NCI-H1105 (cell line): ENCODE results near the gene CPNE4.
A peak's percentile ranks its signal among the peaks of the same experiment; 100 is the strongest.
"Not testable (repeated sequence)": the region's sequence is repeated elsewhere in the genome, so short reads cannot be mapped to it uniquely, and the experiment has no call there.

ENCODE experiments used
- DNase-seq: peaks from one replicate; lab custom pipeline; 2025; lab: John Stamatoyannopoulos, UW

CPNE4 gene

GRCh38 chr3:131535131-131535530, 499.7 kb downstream of the CPNE4 start:
- no peak for DNase-seq

- no peak for DNase-seq
These were observed 502.2 kb downstream of the CPNE4 start for GRCh38 chr3:131532645-131533044.

- no peak for DNase-seq
These were observed 504.0 kb downstream of the CPNE4 start for GRCh38 chr3:131530843-131531242.

GRCh38 chr3:131530388-131530787, 504.4 kb downstream of the CPNE4 start:
- no peak for DNase-seq

- no peak for DNase-seq
These were observed 507.9 kb downstream of the CPNE4 start for GRCh38 chr3:131526801-131527347.

GRCh38 chr3:131518680-131519079, 516.1 kb downstream of the CPNE4 start:
- DNase-seq: no peak

- no peak for DNase-seq
These were observed 529.4 kb downstream of the CPNE4 start for GRCh38 chr3:131505421-131505820.

- no peak for DNase-seq
These were observed 531.5 kb downstream of the CPNE4 start for GRCh38 chr3:131503320-131503635.

- DNase-seq: peak; percentile 94
These were observed 532.1 kb downstream of the CPNE4 start, which contains the start of gene MRPL3 for GRCh38 chr3:131502530-131503319. Gene MRPL3 (minus strand): TSS chr3:131502971. CDS start chr3:131502821, 150 bp downstream.

- no peak for DNase-seq
These were observed 532.9 kb downstream of the CPNE4 start for GRCh38 chr3:131501949-131502348.

- DNase-seq: no peak
These were observed 540.1 kb downstream of the CPNE4 start for GRCh38 chr3:131494706-131495105.

- DNase-seq: no peak
These were observed 543.0 kb downstream of the CPNE4 start for GRCh38 chr3:131491775-131492174.

GRCh38 chr3:131491084-131491483, 543.7 kb downstream of the CPNE4 start:
- DNase-seq: no peak

- not testable (repeated sequence) for DNase-seq
These were observed 548.3 kb downstream of the CPNE4 start for GRCh38 chr3:131486545-131486944.

GRCh38 chr3:131485119-131485518, 549.7 kb downstream of the CPNE4 start:
- DNase-seq: no peak

- DNase-seq: no peak
These were observed 550.2 kb downstream of the CPNE4 start for GRCh38 chr3:131484496-131485111.
